GM18526 (cell line): ENCODE data around the gene EFCAB12.
A peak's percentile ranks its signal among the peaks of the same experiment; 100 is the strongest.

Experiments used
- POLR2A ChIP-seq: IDR thresholded peaks from 3 replicates; pipeline ENCODE4 v1.6.1; 2011; ENCODE audit not compliant: insufficient read length; ENCODE audit errors: extremely low read depth

EFCAB12 gene

GRCh38 chr3:129460155-129460554 is 31.7 kb upstream of the EFCAB12 start:
- no peak for TF ChIP-seq POLR2A

DNA sequence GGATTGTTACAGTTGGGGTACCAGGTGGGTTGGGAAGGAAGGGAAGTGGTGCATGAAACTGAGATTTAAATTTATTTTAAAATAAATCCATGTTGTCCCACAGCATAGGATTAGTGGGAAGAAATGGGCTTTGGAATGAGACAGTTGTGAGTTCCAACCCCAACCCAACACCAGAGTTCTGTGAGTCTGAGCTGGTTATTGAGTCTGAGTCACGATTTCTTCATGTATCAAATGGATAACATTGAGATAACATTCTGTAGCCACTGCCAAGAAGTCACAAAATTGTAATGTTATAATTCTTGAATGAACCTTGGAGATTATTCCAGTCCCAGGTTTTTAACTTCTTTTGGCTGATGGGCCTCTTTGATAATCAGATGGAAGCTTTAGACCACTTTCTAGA is 25.3 kb upstream of the EFCAB12 start:
- no peak for TF ChIP-seq POLR2A

GRCh38 chr3:129449279-129450115 is 21.1 kb upstream of the EFCAB12 start:
- TF ChIP-seq POLR2A: no peak

- no peak for TF ChIP-seq POLR2A
Observed at GRCh38 chr3:129448186-129448895, 19.9 kb upstream of the EFCAB12 start.

DNA sequence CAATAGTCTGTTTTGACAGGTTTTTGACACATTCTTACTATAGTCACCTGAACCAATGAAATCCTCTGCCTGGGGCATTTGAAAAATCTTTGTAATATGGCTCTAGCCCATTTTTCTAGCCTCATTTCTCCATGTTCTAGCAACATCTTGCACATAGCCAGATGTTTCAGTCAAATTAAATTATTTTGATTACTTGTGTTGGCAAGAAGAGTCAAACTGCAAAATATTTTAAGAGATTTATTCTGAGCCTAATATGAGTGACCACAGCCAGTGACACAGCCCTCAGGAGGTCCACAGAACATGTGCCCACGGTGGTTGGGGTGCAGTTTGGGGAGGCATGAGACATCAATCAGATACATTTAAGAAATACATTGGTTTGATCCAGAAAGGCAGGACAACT is 18.5 kb upstream of the EFCAB12 start:
- TF ChIP-seq POLR2A: no peak

DNA sequence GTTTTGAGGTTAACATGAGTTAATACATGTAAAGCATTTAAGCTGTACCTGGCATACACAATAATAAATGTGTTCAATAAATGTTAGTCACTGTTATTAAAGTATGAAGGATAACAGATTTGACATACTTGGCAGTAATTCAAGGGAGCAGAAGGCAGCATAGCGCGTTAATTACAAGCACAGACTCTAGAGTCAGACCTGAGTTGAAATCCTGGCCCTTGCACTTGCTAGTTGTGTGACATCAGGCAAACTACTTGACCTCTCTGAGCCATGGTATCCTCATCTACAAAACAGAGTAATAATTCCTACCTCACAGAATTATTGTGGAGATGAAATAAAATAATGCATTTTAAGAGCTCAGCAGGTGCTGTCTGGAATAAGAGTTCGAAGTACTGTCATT is 17.0 kb upstream of the EFCAB12 start:
- no peak for TF ChIP-seq POLR2A

GRCh38 chr3:129442947-129443346 is 14.5 kb upstream of the EFCAB12 start:
- TF ChIP-seq POLR2A: no peak

DNA sequence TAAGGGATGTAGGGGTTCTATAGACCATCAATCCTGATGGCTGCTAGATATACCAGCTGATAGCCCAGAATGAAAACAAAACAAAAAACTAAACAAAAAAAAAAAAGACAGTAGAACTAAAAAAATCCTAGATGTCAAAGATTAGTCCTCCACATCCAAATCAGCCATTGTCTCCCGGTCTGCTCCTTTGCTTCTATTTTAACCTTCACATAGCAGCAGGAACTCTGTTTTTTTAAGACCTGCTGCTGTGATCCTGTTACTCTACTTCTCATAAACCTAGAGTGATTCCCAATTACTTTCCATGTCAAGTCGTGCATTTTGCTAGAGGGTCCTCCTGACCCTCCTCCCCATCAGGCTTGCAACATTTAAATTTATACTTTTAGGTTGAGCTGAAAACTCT is 14.1 kb upstream of the EFCAB12 start:
- TF ChIP-seq POLR2A: no peak

- TF ChIP-seq POLR2A: no peak
Observed at GRCh38 chr3:129441782-129442181, 13.3 kb upstream of the EFCAB12 start.

DNA sequence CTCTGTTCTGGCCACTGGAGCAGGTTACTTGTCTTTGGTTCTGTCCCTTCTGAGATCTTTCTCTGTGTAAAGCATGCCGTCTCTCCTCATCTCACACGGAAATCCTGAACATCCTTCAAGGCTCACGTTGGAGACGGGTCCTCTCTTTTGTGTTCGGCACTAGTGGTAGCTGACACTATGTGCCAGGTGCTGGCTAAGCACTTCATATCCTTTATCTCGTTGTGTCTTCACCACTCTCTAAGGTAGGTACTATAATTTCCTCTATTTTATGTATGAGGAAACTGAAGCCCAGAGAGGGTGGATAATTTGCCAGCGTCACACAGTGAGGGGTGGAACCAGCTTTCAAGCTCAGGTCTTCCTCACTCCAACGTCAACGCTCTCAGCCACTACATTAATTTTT is 12.8 kb upstream of the EFCAB12 start:
- no peak for TF ChIP-seq POLR2A

DNA sequence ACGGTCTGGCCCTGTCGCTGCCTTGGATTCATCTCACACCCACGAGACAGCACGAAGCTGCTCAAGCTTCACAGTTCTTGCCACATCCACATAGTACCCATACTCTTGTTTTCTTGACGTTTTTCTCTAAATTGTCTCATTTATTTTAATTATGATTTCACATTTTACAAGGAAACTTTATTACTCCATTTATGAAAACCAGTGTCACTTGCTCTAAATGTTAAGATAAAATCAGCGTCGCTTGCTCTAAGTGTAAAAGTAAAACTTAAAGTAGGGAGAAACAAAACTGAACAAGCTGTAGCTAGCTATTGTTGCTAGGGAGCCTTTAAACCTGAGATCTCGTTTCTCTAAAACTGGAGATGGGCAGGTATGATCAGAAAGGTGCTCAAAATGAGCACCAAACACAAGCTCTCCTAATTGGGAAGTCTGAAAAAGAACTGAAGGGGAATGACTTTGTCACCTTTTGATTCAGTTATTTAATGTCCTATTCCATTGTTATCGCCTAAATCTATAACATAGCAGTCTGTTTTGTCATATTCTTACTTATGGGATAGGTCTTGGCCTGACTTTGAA is 12.3 kb upstream of the EFCAB12 start:
- TF ChIP-seq POLR2A: no peak

- peak; percentile 94 for TF ChIP-seq POLR2A
Observed at GRCh38 chr3:129439817-129440617, 11.6 kb upstream of the EFCAB12 start, which contains the start of the genes IFT122 and MBD4. Gene IFT122 (plus strand): TSS chr3:129440224. CDS start chr3:129440331, 107 bp downstream. Gene MBD4 (minus strand): TSS chr3:129439948. CDS start chr3:129439833, 115 bp downstream.

DNA sequence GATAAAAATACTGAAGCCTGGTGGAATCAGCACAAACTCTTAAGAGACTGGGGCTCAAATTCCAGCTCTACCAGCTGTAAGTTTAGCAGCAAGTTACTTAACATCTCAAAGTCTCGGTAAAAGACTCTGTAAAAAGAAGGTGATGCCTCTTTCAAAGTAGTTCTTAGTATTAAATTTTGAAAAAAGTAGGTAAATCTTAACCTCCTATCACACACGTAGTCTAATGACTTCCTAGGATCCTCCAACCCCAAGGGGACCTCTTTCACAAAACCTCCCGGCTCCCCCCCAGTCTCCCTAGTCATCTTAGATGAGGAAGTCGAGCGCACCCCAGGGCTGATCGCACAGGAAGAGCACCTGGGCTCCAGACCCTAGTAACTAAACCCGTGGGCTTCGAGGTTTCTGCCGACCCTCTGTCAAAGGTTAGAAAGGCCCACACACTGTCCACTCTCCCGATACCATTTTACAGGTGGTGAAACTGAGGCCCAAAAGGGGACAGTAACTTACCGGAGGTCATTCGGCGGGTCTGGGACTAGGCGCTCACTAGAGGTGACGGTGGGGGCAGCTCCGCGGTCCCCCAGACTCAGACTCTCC is 10.9 kb upstream of the EFCAB12 start:
- no peak for TF ChIP-seq POLR2A

- no peak for TF ChIP-seq POLR2A
Observed at GRCh38 chr3:129435367-129435766, 6.9 kb upstream of the EFCAB12 start.

DNA sequence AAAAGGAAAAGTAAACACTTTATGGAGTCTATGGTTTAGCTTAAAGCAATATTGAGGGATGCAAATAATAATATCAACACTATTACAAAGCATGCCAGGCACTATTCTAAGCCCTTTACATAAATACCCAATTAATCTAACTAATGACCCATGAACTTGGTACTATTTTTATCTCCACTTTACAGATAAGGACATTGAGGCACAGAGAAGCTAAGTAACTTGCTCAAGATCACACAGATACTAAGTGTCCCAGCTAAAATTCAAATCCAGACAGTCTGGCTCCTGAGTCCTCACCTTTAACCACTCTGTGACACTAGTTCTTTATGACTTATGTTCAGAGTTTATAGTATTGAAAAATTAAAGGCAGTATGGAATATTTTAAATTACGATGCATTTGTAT is 5.7 kb upstream of the EFCAB12 start:
- no peak for TF ChIP-seq POLR2A
